Testis (tissue), 2 donors: ENCODE measurements around the gene SVOPL.

Source experiments
- CTCF ChIP-seq, 3 experiments: fragments of 450-650 bp in 2 of 3; fragments of 200-600 bp in 1 of 3; sonication (generic) in 1 of 3; IDR thresholded peaks; one replicate each; pipeline ENCODE4 v1.5.1; 2016 to 2019; ENCODE audit warnings: antibody characterized with exemption in 3 of 3, mild to moderate bottlenecking in 2 of 3, moderate library complexity in 1 of 3
- POLR2A ChIP-seq: fragments of 450-650 bp; IDR thresholded peaks from one replicate; pipeline ENCODE4 v1.6.1; 2017; ENCODE audit warnings: antibody characterized with exemption, mild to moderate bottlenecking, moderate library complexity

- TF ChIP-seq POLR2A (no peak), CTCF (IDR thresholded peaks at IDR 0.05) (no peak)
Measured at GRCh38 chr7:138618506-138618905, 82.7 kb downstream of the SVOPL start.
